Vagina (tissue), 2 donors: ENCODE measurements around the gene MGAT5B. TPM values are rescaled to one million over a fixed set of nuclear protein-coding genes. Genes with fewer than 3 reads are reported as not detected.

Source experiments
- DNase-seq, 2 donors: peaks; one replicate each; pipeline ENCODE4 v3.0.0-alpha.2; 2017; ENCODE audit errors: extremely low spot score in 2 of 2
- H3K27ac ChIP-seq: fragments of 200-600 bp; sonication (generic); one replicate; pipeline ENCODE4 v1.5.1; 2019
- H3K27me3 ChIP-seq: fragments of 200-600 bp; sonication (generic); one replicate; pipeline ENCODE4 v1.5.1; 2019
- H3K36me3 ChIP-seq, 2 donors: fragments of 200-600 bp; sonication (generic); one replicate each; pipeline ENCODE4 v1.5.1; 2017 to 2019
- H3K4me1 ChIP-seq: fragments of 200-600 bp; sonication (generic); one replicate; pipeline ENCODE4 v1.5.1; 2019
- H3K4me3 ChIP-seq, 2 donors: fragments of 200-600 bp; sonication (generic); 1 replicate in 1 of 2; 2 replicates in 1 of 2; pipeline ENCODE4 v1.5.1; 2016 to 2019
- H3K9me3 ChIP-seq: fragments of 200-600 bp; sonication (generic); one replicate; pipeline ENCODE4 v1.5.1; 2019
- CTCF ChIP-seq, 3 experiments: fragments of 450-650 bp in 2 of 3; fragments of 200-600 bp in 1 of 3; sonication (generic) in 1 of 3; IDR thresholded peaks; one replicate each; pipeline ENCODE4 v1.5.1; 2017 to 2019; ENCODE audit warnings: antibody characterized with exemption in 3 of 3, mild to moderate bottlenecking in 2 of 3, moderate library complexity in 2 of 3
- POLR2A ChIP-seq, 2 donors: fragments of 450-650 bp; IDR thresholded peaks; one replicate each; pipeline ENCODE4 v1.6.1; 2017; ENCODE audit warnings: antibody characterized with exemption in 2 of 2, mild to moderate bottlenecking in 2 of 2, moderate library complexity in 2 of 2
- POLR2AphosphoS5 ChIP-seq, 2 donors: sonication (generic); formaldehyde crosslinking; IDR thresholded peaks; one replicate each; pipeline ENCODE4 v1.9.0; 2017; ENCODE audit warnings: antibody characterized with exemption in 2 of 2, mild to moderate bottlenecking in 2 of 2, low read depth in 1 of 2; ENCODE audit not compliant: insufficient read depth in 1 of 2
- intact Hi-C: fragments of 100-400 bp; cut with DNase I; formaldehyde crosslinking; loops from one replicate; pipeline ENCODE4 v1.15.1; 2023
- total RNA-seq: library from RNA; depleted of rRNA; stranded (reverse); fragments of >200 nt; gene quantifications from one replicate; pipeline ENCODE4 v1.2.3, GENCODE V29; 2016

Gene MGAT5B
- total RNA-seq, 1 donor from 2014 or later = 0.49 TPM

GRCh38 chr17:76911299-76912017 lies 43.3 kb downstream of the MGAT5B start:
- Histone ChIP-seq H3K27me3 (no peaks in the 10 kb centered on the region), H3K4me1 (no peaks in the 10 kb centered on the region), H3K36me3 (no peaks in the 10 kb centered on the region), H3K27ac (no peak overlapping the region), H3K9me3 (no peaks in the 10 kb centered on the region), H3K4me3 (no peak overlapping the region)
- TF ChIP-seq CTCF (IDR thresholded peaks at IDR 0.05) (no peak), POLR2AphosphoS5 (IDR thresholded peaks at IDR 0.05; ENCODE audit: insufficient read depth in 1 of 2, low read depth in 1 of 2) (no peak), POLR2A (IDR thresholded peaks at IDR 0.05) (no peak)
- DNase-seq = no peak
- intact Hi-C loops = no loop called here

GRCh38 chr17:76912421-76913164 lies 44.4 kb downstream of the MGAT5B start:
- H3K4me3 ChIP-seq = no peak overlapping the region
- no peaks in the 10 kb centered on the region for H3K9me3 ChIP-seq
- TF ChIP-seq POLR2A (IDR thresholded peaks at IDR 0.05) (no peak), CTCF (IDR thresholded peaks at IDR 0.05) (no peak)
- H3K4me1 ChIP-seq = no peaks in the 10 kb centered on the region
- H3K36me3 ChIP-seq = no peaks in the 10 kb centered on the region
- no peak for DNase-seq
- H3K27ac ChIP-seq = no peak overlapping the region
- no peaks in the 10 kb centered on the region for H3K27me3 ChIP-seq
- intact Hi-C loops = no loop called here

- Histone ChIP-seq H3K27me3 (no peaks in the 10 kb centered on the region), H3K27ac (no peak overlapping the region), H3K4me1 (no peaks in the 10 kb centered on the region), H3K9me3 (no peaks in the 10 kb centered on the region), H3K4me3 (no peak overlapping the region), H3K36me3 (no peaks in the 10 kb centered on the region)
- TF ChIP-seq POLR2A (IDR thresholded peaks at IDR 0.05) (no peak), CTCF (IDR thresholded peaks at IDR 0.05) (no peak), POLR2AphosphoS5 (IDR thresholded peaks at IDR 0.05; ENCODE audit: insufficient read depth in 1 of 2, low read depth in 1 of 2) (no peak)
- no peak for DNase-seq
- intact Hi-C loops = no loop called here
Observed at GRCh38 chr17:76914937-76915336, 46.7 kb downstream of the MGAT5B start.

- Histone ChIP-seq H3K4me3 (no peak overlapping the region), H3K36me3 (no peaks in the 10 kb centered on the region), H3K4me1 (no peaks in the 10 kb centered on the region), H3K9me3 (no peaks in the 10 kb centered on the region), H3K27me3 (no peaks in the 10 kb centered on the region), H3K27ac (no peak overlapping the region)
- intact Hi-C loops = no loop called here
- TF ChIP-seq POLR2A (IDR thresholded peaks at IDR 0.05) (no peak), POLR2AphosphoS5 (IDR thresholded peaks at IDR 0.05; ENCODE audit: insufficient read depth in 1 of 2, low read depth in 1 of 2) (no peak), CTCF (IDR thresholded peaks at IDR 0.05) (no peak)
- DNase-seq = no peak
Observed at GRCh38 chr17:76915840-76916510, 47.8 kb downstream of the MGAT5B start.
